ENCODE results near the gene TRABD2B.
A peak's percentile ranks its signal among the peaks of the same experiment; 100 is the strongest.

TRABD2B gene

DNA sequence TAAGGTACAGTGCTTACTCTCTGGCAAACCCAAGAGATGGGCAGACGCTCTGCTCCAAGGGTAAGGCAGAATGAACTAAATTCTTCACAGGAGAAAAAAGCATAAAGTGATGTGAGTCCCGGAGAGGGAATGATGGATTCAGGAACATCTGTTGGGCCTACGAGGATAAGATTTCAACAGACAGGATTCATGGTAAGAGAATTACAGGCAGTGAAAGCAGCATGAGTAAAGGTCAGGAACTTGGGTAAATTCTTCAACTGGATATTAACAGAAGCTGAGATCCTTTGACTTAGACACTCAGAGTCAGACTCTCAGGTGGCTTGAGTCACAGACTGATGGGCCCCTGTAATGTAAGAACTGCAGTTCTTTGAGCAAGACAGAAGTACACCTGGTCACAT, 152.6 kb downstream of the TRABD2B start:
- Histone ChIP-seq H3K36me3 (replicated peaks in 1 of 2; ENCODE audit: control insufficient read depth in 2 of 2, insufficient read depth in 2 of 2, low read length in 2 of 2) (no peaks in the 10 kb centered on the region), H4K91ac (ENCODE audit: low read depth, low read length, poor library complexity) (no peak overlapping the region), H2AK5ac (ENCODE audit: low read depth, low read length) (no peak overlapping the region), H2AFZ (ENCODE audit: low read length) (no peak overlapping the region), H3K4ac (ENCODE audit: low read length) (no peak overlapping the region), H3K14ac (ENCODE audit: low read length) (no peak overlapping the region), H3K27me3 (ENCODE audit: control insufficient read depth in 3 of 3, insufficient read depth in 3 of 3, low read depth in 1 of 3, low read length in 3 of 3) (no peaks in the 10 kb centered on the region), H2BK5ac (ENCODE audit: low read length) (no peak overlapping the region), H3K4me3 (ENCODE audit: low read length in 2 of 2) (no peak overlapping the region), H3K9ac (ENCODE audit: low read depth, low read length, poor library complexity) (no peak overlapping the region), H3K23ac (ENCODE audit: low read depth, low read length, poor library complexity) (no peak overlapping the region), H2BK120ac (ENCODE audit: low read depth, low read length) (no peak overlapping the region), H3K9me3 (replicated peaks in 1 of 2; ENCODE audit: control insufficient read depth in 2 of 2, insufficient read depth in 1 of 2, low read depth in 1 of 2, low read length in 2 of 2) (no peaks in the 10 kb centered on the region), H3K4me1 (ENCODE audit: control insufficient read depth in 2 of 2, insufficient read depth in 1 of 2, low read depth in 1 of 2, low read length in 2 of 2) (peaks cover 0 to 15% of the 10 kb centered on the region in 2 donors), H2BK15ac (ENCODE audit: low read length) (no peak overlapping the region), H3K18ac (ENCODE audit: low read length) (no peak overlapping the region), H3K79me1 (ENCODE audit: low read depth, low read length) (no peaks in the 10 kb centered on the region), H3K27ac (replicated peaks; ENCODE audit: low read length) (no peak overlapping the region), H3K4me2 (ENCODE audit: insufficient read depth, low read length, poor library complexity, severe bottlenecking) (no peak overlapping the region), H4K8ac (ENCODE audit: low read depth, low read length) (no peak overlapping the region), H2BK12ac (ENCODE audit: low read length) (peak overlapping the region; percentile 47)
- no peak for DNase-seq (ENCODE audit: low spot score)
- no CpG with 5 or more reads among the region's 3 CpGs for WGBS, 2 donors (ENCODE audit: extremely low coverage in 2 of 2, insufficient read length in 2 of 2, insufficient replicate concordance in 1 of 2)

DNA sequence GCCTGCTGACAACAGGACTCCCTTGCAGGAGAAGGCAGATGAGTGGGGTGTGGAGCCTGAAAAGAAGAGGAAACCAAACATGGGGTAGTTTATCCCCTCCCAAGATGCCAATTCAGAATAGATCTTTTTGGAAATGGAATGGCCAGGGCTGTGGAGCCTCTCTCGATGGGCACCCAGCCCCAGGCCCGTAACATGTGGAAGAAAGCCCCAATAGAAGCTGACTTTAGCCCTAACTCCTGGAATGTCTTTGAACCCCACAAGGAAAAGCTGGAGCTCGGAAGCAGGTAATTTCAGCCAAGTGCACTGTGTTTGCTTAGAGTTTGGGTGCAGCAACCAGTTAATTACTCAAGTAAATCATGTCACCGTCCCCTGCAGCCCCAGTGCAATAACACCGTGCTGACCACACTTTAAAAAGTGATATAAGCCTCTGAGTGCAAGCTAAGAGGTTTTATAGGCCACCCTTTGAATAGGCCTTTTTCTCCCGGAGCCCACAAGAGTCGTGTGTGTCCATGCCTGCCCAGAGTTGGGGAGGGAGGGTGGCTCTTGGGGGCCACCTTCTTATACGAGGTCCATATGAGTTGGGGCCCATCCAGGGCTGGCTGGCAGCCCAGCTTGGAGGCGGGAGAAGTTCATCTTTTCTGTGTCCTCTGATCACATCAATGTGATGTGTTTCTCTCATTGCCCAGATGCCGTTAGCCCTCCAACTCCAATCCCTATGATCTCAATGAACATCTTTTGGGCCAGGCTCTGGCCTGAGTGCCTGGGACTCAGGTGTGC, 153.2 kb downstream of the TRABD2B start:
- Histone ChIP-seq H4K8ac (ENCODE audit: low read depth, low read length) (no peak overlapping the region), H3K79me1 (ENCODE audit: low read depth, low read length) (no peaks in the 10 kb centered on the region), H2BK5ac (ENCODE audit: low read length) (no peak overlapping the region), H3K18ac (ENCODE audit: low read length) (no peak overlapping the region), H3K9ac (ENCODE audit: low read depth, low read length, poor library complexity) (no peak overlapping the region), H4K91ac (ENCODE audit: low read depth, low read length, poor library complexity) (no peak overlapping the region), H2BK120ac (ENCODE audit: low read depth, low read length) (no peak overlapping the region), H3K23ac (ENCODE audit: low read depth, low read length, poor library complexity) (no peak overlapping the region), H3K4ac (ENCODE audit: low read length) (no peak overlapping the region), H3K27me3 (ENCODE audit: control insufficient read depth in 3 of 3, insufficient read depth in 3 of 3, low read depth in 1 of 3, low read length in 3 of 3) (no peaks in the 10 kb centered on the region), H3K27ac (replicated peaks; ENCODE audit: low read length) (no peak overlapping the region), H2AFZ (ENCODE audit: low read length) (no peak overlapping the region), H2BK12ac (ENCODE audit: low read length) (no peak overlapping the region), H2BK15ac (ENCODE audit: low read length) (no peak overlapping the region), H2AK5ac (ENCODE audit: low read depth, low read length) (no peak overlapping the region), H3K36me3 (replicated peaks in 1 of 2; ENCODE audit: control insufficient read depth in 2 of 2, insufficient read depth in 2 of 2, low read length in 2 of 2) (no peaks in the 10 kb centered on the region), H3K4me2 (ENCODE audit: insufficient read depth, low read length, poor library complexity, severe bottlenecking) (no peak overlapping the region), H3K9me3 (replicated peaks in 1 of 2; ENCODE audit: control insufficient read depth in 2 of 2, insufficient read depth in 1 of 2, low read depth in 1 of 2, low read length in 2 of 2) (no peaks in the 10 kb centered on the region), H3K4me1 (ENCODE audit: control insufficient read depth in 2 of 2, insufficient read depth in 1 of 2, low read depth in 1 of 2, low read length in 2 of 2) (peaks cover 0 to 15% of the 10 kb centered on the region in 2 donors), H3K4me3 (ENCODE audit: low read length in 2 of 2) (no peak overlapping the region), H3K14ac (ENCODE audit: low read length) (no peak overlapping the region)
- no CpG with 5 or more reads among the region's 10 CpGs for WGBS, 2 donors (ENCODE audit: extremely low coverage in 2 of 2, insufficient read length in 2 of 2, insufficient replicate concordance in 1 of 2)
- DNase-seq (ENCODE audit: low spot score): no peak

DNA sequence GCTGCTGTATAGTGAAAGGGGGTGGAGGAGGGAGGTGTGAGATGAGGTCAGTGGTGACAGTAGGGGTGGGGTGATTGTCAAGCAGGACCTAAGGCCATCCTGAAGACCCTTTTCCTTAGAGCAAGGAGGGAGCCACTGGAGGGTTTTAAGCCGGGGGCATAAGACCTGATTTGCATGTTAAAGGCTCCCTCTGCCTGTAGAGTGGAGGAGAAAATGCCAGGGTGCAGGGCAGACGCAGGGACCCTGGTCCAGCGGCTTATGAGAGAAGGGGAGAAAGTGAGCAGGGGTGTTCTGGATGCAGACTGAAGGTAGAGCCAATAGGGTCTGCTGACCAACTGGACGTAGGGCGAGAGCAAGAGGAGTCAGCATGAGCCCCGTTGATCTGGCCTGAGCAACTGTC, 154.1 kb downstream of the TRABD2B start:
- H2AK5ac ChIP-seq (ENCODE audit: low read depth, low read length): no peak overlapping the region
- no peak overlapping the region for H3K27ac ChIP-seq (replicated peaks; ENCODE audit: low read length)
- no peaks in the 10 kb centered on the region for H3K27me3 ChIP-seq (ENCODE audit: control insufficient read depth in 3 of 3, insufficient read depth in 3 of 3, low read depth in 1 of 3, low read length in 3 of 3)
- DNase-seq (ENCODE audit: low spot score): no peak
- no peak overlapping the region for H3K4me2 ChIP-seq (ENCODE audit: insufficient read depth, low read length, poor library complexity, severe bottlenecking)
- peaks cover 0 to 15% of the 10 kb centered on the region in 2 donors for H3K4me1 ChIP-seq (ENCODE audit: control insufficient read depth in 2 of 2, insufficient read depth in 1 of 2, low read depth in 1 of 2, low read length in 2 of 2)
- H2BK15ac ChIP-seq (ENCODE audit: low read length): no peak overlapping the region
- no peak overlapping the region for H4K8ac ChIP-seq (ENCODE audit: low read depth, low read length)
- no CpG with 5 or more reads among the region's 6 CpGs for WGBS, 2 donors (ENCODE audit: extremely low coverage in 2 of 2, insufficient read length in 2 of 2, insufficient replicate concordance in 1 of 2)
- no peak overlapping the region for H2AFZ ChIP-seq (ENCODE audit: low read length)
- H3K9ac ChIP-seq (ENCODE audit: low read depth, low read length, poor library complexity): no peak overlapping the region
- no peak overlapping the region for H2BK12ac ChIP-seq (ENCODE audit: low read length)
- no peak overlapping the region for H2BK5ac ChIP-seq (ENCODE audit: low read length)
- no peak overlapping the region for H3K23ac ChIP-seq (ENCODE audit: low read depth, low read length, poor library complexity)
- no peak overlapping the region for H3K4me3 ChIP-seq (ENCODE audit: low read length in 2 of 2)
- peak overlapping the region; percentile 5 for H3K18ac ChIP-seq (ENCODE audit: low read length)
- H3K9me3 ChIP-seq (replicated peaks in 1 of 2; ENCODE audit: control insufficient read depth in 2 of 2, insufficient read depth in 1 of 2, low read depth in 1 of 2, low read length in 2 of 2): no peaks in the 10 kb centered on the region
- no peak overlapping the region for H3K4ac ChIP-seq (ENCODE audit: low read length)
- H3K36me3 ChIP-seq (replicated peaks in 1 of 2; ENCODE audit: control insufficient read depth in 2 of 2, insufficient read depth in 2 of 2, low read length in 2 of 2): no peaks in the 10 kb centered on the region
- no peak overlapping the region for H2BK120ac ChIP-seq (ENCODE audit: low read depth, low read length)
- H4K91ac ChIP-seq (ENCODE audit: low read depth, low read length, poor library complexity): no peak overlapping the region
- no peak overlapping the region for H3K14ac ChIP-seq (ENCODE audit: low read length)
- no peaks in the 10 kb centered on the region for H3K79me1 ChIP-seq (ENCODE audit: low read depth, low read length)

DNA sequence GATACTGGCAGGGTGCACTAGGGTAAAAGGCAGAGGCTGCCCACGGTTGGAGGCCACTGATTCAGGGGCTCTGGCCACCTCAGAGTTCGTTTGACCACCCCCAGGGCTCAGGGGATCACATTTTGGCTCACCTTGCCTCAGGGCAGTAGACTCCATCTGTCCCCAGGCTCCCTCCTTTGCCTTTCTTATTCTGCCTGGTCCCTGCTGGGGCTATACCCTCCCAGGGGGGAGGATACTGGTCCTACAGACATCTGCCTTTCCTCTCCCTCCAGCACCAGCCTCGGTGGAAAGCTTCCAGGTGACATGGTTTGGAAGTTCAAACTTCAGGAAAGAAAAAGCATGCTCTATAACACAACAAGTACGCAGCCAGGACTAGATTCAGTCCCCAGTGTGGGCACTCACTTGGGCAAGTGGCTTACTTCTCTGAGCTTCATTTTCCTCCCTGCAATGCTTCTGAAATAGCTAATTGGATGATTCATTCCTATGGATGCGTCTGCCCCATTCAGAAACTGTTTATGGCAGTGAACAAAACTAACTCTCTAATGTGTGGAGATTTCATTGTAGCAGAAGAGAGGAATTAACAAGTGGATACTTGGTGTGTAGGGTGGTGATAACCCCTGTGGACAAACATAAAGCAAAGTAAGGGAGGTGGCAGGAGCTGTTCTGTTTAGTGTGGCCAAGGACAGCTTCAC, 154.8 kb downstream of the TRABD2B start:
- H4K91ac ChIP-seq (ENCODE audit: low read depth, low read length, poor library complexity): no peak overlapping the region
- no peak overlapping the region for H3K4me2 ChIP-seq (ENCODE audit: insufficient read depth, low read length, poor library complexity, severe bottlenecking)
- H2BK15ac ChIP-seq (ENCODE audit: low read length): no peak overlapping the region
- no peak overlapping the region for H3K23ac ChIP-seq (ENCODE audit: low read depth, low read length, poor library complexity)
- no peak overlapping the region for H2AFZ ChIP-seq (ENCODE audit: low read length)
- WGBS, 2 donors (ENCODE audit: extremely low coverage in 2 of 2, insufficient read length in 2 of 2, insufficient replicate concordance in 1 of 2): no CpG with 5 or more reads among the region's 5 CpGs
- no peak overlapping the region for H3K4ac ChIP-seq (ENCODE audit: low read length)
- no peak overlapping the region for H2BK5ac ChIP-seq (ENCODE audit: low read length)
- H2AK5ac ChIP-seq (ENCODE audit: low read depth, low read length): no peak overlapping the region
- no peaks in the 10 kb centered on the region for H3K79me1 ChIP-seq (ENCODE audit: low read depth, low read length)
- no peak overlapping the region for H3K18ac ChIP-seq (ENCODE audit: low read length)
- H4K8ac ChIP-seq (ENCODE audit: low read depth, low read length): no peak overlapping the region
- no peak overlapping the region for H2BK120ac ChIP-seq (ENCODE audit: low read depth, low read length)
- H2BK12ac ChIP-seq (ENCODE audit: low read length): no peak overlapping the region
- H3K27me3 ChIP-seq (ENCODE audit: control insufficient read depth in 3 of 3, insufficient read depth in 3 of 3, low read depth in 1 of 3, low read length in 3 of 3): no peaks in the 10 kb centered on the region
- no peak overlapping the region for H3K9ac ChIP-seq (ENCODE audit: low read depth, low read length, poor library complexity)
- no peak for DNase-seq (ENCODE audit: low spot score)
- no peaks in the 10 kb centered on the region for H3K9me3 ChIP-seq (replicated peaks in 1 of 2; ENCODE audit: control insufficient read depth in 2 of 2, insufficient read depth in 1 of 2, low read depth in 1 of 2, low read length in 2 of 2)
- peaks cover 0 to 15% of the 10 kb centered on the region in 2 donors for H3K4me1 ChIP-seq (ENCODE audit: control insufficient read depth in 2 of 2, insufficient read depth in 1 of 2, low read depth in 1 of 2, low read length in 2 of 2)
- no peak overlapping the region for H3K4me3 ChIP-seq (ENCODE audit: low read length in 2 of 2)
- no peak overlapping the region for H3K14ac ChIP-seq (ENCODE audit: low read length)
- no peak overlapping the region for H3K27ac ChIP-seq (replicated peaks; ENCODE audit: low read length)
- H3K36me3 ChIP-seq (replicated peaks in 1 of 2; ENCODE audit: control insufficient read depth in 2 of 2, insufficient read depth in 2 of 2, low read length in 2 of 2): no peaks in the 10 kb centered on the region

Measured in neuronal stem cell (in vitro differentiated cells).